GM12872 (cell line): Measurements from ENCODE around the gene TSSK2.

Source experiments
- CTCF ChIP-seq: IDR thresholded peaks from 3 replicates; pipeline ENCODE4 v1.5.1; 2011; ENCODE audit warnings: low read depth, mild to moderate bottlenecking, low read length, moderate library complexity; ENCODE audit not compliant: insufficient read depth

Gene TSSK2

DNA sequence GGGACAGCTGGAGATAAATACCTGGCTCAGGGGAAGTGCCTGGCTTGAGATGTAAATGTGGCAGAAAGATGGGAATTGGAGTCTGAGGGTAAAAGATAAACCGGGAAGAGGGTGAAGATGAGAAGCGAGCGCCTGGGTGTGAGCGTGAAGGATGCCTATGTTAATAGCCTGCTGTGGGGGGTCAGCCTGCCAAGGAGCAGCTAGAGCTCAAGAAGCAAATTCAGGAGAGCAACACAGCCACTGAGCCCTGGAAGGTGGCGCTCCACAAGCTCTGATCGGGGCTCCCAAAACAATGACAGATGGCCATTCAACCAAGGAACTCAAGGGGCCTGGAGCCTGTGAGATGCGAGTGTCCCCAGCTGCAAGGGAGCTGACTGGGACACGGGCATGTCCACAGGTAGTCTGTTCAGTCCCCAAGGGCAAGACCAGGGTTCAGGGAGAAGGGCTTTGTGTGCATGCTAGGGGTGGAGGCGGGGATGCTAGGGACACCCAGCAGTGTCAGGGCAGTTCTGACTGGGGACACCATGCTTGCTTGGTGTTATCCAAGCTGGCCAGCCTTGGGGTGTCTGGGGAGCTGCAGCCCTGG is 16.2 kb downstream of the TSSK2 start:
- no peak for TF ChIP-seq CTCF

GRCh38 chr22:19148417-19149046 is 17.4 kb downstream of the TSSK2 start:
- no peak for TF ChIP-seq CTCF

GRCh38 chr22:19149047-19149883 is 18.2 kb downstream of the TSSK2 start:
- TF ChIP-seq CTCF, result no peak

- TF ChIP-seq CTCF, result no peak
These were observed 18.9 kb downstream of the TSSK2 start, which contains the start of gene GSC2 for GRCh38 chr22:19149991-19150390. Gene GSC2, minus strand, starts transcription at chr22:19150292. Its CDS starts 9 bp downstream, at chr22:19150283.

DNA sequence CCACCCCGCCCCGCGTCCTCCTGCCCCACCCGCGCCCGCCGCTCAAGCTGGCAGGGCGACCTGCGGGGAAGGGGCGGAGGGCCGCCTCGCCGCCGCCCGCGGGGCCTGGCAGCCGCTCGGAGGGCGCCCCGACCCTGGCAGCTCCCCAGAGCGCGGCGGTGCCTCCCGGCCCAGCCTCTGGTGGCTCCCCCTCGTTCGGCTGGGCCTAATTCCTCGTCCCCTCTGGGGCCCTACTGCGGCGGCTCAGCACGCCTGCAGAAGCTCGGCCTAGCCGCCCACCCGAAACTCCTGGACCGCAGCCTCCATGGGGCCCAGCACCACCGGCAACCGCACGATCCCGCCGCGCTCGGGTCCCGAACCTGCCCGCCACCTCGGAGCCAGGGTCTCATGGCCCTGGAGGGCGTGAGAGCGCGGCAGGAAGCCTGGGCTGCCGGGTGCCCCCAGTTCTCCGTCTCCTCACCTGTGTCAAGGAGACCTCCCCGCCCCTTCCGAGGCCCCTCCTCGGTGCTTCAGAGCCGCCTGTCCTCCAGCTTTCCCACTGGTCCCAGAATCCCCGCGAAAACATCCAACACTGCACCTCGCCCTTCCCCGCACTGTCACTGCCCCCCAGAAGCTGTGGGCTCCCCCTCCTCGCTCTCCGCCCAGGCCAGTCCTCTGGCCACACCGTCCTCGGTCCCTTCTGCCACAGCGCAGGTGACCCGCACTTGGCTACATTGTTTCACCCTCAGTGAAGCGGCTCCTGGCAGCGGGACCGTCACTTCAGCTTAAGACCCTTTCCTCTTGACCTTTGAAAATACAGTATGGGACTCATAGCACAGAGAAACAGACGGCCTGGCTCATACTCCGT is 19.6 kb downstream of the TSSK2 start:
- no peak for TF ChIP-seq CTCF

GRCh38 chr22:19151329-19152191 is 20.5 kb downstream of the TSSK2 start:
- no peak for TF ChIP-seq CTCF
